22Rv1 (cell line): ENCODE results near the gene MAP7.
"Not testable (repeated sequence)": the region's sequence is repeated elsewhere in the genome, so short reads cannot be mapped to it uniquely, and the experiment has no call there.

Experiments used
- H3K27ac ChIP-seq: fragments of 450-650 bp; 2 replicates; pipeline ENCODE4 v1.5.1; 2017
- ZFX ChIP-seq: fragments of 450-650 bp; IDR thresholded peaks from 2 replicates; pipeline ENCODE4 v1.6.1; 2017; ENCODE audit warnings: antibody characterized with exemption, borderline replicate concordance
- TF ChIP-seq, protein P1 (sequence below): fragments of 450-650 bp; IDR thresholded peaks from 2 replicates; pipeline ENCODE4 v1.5.1; 2017; ENCODE audit warnings: mild to moderate bottlenecking

MAP7 gene

DNA sequence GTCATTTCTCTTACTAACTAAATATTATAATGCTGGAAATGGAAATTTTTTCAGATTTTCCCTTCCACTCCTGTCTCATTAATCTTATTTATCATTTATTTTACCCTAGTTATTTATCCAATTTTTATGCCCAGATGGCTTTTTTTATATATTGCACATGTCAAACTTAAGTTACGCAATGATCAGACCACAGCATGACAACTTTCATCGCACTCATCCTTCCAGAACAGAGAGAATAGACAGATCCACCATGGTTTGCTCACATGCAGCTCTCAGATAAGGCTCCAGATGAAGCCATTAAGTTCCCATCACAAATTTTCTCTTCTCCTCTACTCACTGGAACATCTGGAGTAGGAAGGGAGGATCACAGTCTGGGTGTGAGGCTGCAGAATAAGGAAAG is 48.7 kb downstream of the MAP7 start:
- TF ChIP-seq ZFX, result no peak
- TF ChIP-seq, protein P1, sequence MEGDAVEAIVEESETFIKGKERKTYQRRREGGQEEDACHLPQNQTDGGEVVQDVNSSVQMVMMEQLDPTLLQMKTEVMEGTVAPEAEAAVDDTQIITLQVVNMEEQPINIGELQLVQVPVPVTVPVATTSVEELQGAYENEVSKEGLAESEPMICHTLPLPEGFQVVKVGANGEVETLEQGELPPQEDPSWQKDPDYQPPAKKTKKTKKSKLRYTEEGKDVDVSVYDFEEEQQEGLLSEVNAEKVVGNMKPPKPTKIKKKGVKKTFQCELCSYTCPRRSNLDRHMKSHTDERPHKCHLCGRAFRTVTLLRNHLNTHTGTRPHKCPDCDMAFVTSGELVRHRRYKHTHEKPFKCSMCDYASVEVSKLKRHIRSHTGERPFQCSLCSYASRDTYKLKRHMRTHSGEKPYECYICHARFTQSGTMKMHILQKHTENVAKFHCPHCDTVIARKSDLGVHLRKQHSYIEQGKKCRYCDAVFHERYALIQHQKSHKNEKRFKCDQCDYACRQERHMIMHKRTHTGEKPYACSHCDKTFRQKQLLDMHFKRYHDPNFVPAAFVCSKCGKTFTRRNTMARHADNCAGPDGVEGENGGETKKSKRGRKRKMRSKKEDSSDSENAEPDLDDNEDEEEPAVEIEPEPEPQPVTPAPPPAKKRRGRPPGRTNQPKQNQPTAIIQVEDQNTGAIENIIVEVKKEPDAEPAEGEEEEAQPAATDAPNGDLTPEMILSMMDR, result no peak
- no peak overlapping the region for H3K27ac ChIP-seq

DNA sequence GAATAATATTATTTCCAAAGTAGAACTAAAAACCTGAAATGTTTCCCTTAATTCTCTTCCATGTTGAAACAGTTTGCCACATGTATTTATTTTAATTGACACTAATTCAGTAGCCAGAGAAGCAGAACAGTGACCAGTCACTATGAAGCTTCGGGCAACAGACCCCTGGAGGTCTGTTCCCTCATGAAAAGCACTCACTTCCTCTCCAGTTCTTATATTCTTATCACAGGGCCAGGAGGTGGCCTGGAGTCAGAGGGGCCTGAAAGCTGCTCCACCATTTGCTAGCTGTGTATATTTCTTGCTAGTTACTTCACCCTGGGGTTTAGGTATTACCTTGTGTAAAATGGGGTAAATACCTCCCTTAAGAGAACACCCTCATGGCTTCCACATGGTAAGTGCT is 49.1 kb downstream of the MAP7 start:
- no peak for TF ChIP-seq ZFX
- TF ChIP-seq, protein P1, result no peak
- H3K27ac ChIP-seq, result no peak overlapping the region

DNA sequence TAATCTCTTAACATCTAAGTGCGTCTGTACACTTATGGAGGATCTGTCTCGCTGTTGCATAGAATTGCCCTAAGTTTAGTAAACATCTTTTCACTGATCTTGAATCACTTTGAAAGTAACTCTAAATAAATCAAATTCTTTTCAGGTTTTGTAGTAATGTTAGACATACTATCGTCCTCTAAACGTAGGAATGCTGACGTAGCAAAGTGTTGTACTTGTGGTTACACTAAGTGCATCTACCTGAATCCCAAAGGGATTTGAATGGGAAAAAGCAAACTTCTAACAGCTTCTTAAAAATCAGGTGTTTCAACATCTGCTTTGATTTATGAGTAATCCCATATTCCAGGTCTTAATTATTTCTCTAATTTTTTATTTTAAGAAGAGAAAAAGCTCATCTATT is 49.8 kb downstream of the MAP7 start:
- no peak overlapping the region for H3K27ac ChIP-seq

DNA sequence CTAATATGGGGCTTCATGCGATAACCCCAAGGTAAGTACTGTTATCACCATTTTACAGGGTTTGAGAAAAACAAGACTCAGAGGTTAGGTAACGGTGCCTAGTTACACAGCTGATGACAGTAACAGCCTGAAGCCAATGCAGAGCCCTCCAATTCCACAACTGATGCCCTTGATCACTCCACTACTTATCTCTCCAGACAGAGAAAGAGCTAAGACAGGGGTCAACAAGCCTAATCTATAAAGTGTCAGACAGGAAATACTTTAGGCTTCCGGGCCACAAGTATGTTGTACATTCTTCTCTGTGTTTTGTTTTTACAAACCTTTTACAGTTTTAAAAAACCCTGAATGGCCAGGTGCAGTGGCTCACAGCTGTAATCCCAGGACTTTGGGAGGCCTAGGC is 50.9 kb downstream of the MAP7 start:
- TF ChIP-seq, protein P1, result no peak
- TF ChIP-seq ZFX, result no peak

More for the DNA sequence above, 49.8 kb downstream of the MAP7 start:
- TF ChIP-seq ZFX, result no peak
- TF ChIP-seq, protein P1, result no peak

DNA sequence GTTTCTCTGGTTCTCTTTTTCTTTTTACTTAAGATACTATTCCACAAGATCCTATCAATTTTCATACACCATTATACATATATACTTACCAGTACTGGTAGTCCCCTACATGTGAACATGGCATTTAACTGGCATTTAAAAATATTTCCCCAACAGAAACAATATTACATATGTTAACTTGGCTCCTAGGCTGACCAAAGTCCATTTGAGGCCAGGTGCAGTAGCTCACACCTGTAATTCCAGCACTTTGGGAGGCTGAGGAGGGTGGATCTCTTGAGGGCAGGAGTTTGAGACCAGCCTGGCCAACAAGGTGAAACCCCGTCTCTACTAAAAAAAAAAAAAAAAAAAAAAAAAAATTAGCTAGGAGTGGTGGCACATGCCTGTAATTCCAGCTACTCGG is 53.8 kb downstream of the MAP7 start:
- H3K27ac ChIP-seq, result not testable (repeated sequence)

More for the DNA sequence above, 50.9 kb downstream of the MAP7 start:
- no peak overlapping the region for H3K27ac ChIP-seq

DNA sequence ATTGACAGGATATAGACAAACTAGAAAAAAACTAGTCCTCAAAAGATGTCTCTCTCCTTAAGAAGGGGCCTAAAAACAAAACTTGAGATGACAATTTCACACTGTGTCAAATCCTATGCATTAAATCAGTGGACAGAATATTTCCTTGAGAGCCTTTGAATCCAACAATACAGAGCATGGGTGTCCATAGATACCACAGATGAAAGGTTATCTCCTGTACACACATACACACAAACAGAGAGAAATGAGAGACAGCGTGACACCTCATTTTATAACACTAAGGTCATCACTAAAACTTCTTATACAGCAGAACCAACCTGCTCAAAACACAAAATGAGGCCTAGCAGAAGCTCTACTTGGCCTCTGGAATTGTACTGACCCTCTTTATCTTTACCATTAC is 55.5 kb downstream of the MAP7 start:
- TF ChIP-seq, protein P1, result no peak
- no peak for TF ChIP-seq ZFX
- no peak overlapping the region for H3K27ac ChIP-seq

DNA sequence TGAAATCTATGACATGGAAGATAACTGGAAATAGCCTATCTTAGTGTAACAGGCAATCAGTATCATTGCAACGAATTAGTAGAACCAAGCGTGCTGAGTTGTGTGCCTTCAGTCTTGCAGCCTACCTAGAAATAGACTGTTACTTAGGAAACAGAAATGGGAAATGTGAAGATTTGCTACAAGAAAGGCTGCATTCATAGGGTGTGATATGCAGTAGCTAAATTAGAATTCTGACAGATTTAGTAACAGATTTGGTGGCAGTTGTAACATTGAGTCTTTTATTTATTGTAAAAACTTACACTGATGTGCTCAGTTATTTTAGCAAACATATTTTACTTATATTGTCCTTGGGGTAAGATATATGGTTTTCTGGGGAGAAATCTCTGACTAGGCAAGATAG is 56.2 kb downstream of the MAP7 start:
- H3K27ac ChIP-seq, result no peak overlapping the region
- TF ChIP-seq, protein P1, result no peak
- no peak for TF ChIP-seq ZFX

DNA sequence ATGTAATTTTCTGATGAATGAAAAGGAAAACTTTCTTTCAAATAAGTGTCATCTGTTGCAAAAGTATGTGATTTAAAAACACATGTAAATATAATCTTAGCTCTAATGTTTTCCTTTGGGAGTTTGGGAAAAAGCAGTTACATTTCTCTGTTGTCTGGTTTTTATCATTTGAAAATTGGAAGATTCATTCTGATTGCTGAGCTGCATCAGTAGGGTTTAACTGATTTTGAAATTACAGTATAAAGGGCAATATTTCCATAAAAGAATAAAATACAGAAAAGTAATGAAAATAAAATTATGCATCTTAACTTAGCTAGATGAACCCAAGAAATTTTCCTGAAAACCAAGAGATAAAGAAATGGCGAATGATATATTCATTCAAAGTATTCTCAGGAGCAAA is 57.8 kb downstream of the MAP7 start:
- TF ChIP-seq, protein P1, result no peak
- no peak for TF ChIP-seq ZFX
- H3K27ac ChIP-seq, result no peak overlapping the region
